HFF-Myc (cell line): ENCODE data around the gene CHDH.

Source experiments
- DNase-seq: peaks from one replicate; pipeline ENCODE4 v3.0.0-alpha.2; 2011; ENCODE audit warnings: low read depth; ENCODE audit errors: extremely low read depth
- H3K4me3 ChIP-seq: replicated peaks from 2 replicates; pipeline ENCODE4 v1.5.1; 2011; ENCODE audit warnings: low read depth, mild to moderate bottlenecking, control low read depth, low read length
- CTCF ChIP-seq: IDR thresholded peaks from 2 replicates; pipeline ENCODE4 v1.5.1; 2012; ENCODE audit warnings: mild to moderate bottlenecking, low read depth, low read length, control low read depth; ENCODE audit errors: missing control alignments

Gene CHDH

GRCh38 chr3:53849916-53850315 is 3.7 kb upstream of the CHDH start:
- no peak for TF ChIP-seq CTCF
- DNase-seq, result no peak

GRCh38 chr3:53846851-53847155 is 584 bp upstream of the CHDH start:
- DNase-seq, result no peak
- no peak overlapping the region; the same call in 1 of the 2 replicates for H3K4me3 ChIP-seq
- TF ChIP-seq CTCF, result no peak

More at GRCh38 chr3:53849916-53850315, 3.7 kb upstream of the CHDH start:
- H3K4me3 ChIP-seq, result no peak overlapping the region

DNA sequence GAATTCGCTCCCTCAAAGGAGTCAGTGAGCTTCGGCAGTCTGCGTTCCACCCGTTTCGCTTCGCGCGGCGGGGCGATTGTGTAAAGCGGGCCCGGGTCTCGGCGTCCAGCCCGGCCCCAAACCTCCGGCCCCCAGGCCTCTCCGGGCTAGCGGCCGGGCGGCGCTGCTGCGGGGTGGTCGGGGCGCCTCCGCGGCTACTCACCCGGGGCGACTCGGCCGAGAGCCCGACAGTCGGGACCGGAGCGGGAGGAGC is 412 bp downstream of the CHDH start:
- no peak for DNase-seq
- no peak for TF ChIP-seq CTCF
- peak overlapping the region; percentile 49 for H3K4me3 ChIP-seq

- peak overlapping the region; percentile 49 for H3K4me3 ChIP-seq
- no peak for DNase-seq
- peak; percentile 29 for TF ChIP-seq CTCF
These were observed 927 bp downstream of the CHDH start for GRCh38 chr3:53845103-53845880.

GRCh38 chr3:53844262-53845102 is 1.7 kb downstream of the CHDH start:
- DNase-seq, result no peak
- no peak for TF ChIP-seq CTCF
- no peak overlapping the region for H3K4me3 ChIP-seq

DNA sequence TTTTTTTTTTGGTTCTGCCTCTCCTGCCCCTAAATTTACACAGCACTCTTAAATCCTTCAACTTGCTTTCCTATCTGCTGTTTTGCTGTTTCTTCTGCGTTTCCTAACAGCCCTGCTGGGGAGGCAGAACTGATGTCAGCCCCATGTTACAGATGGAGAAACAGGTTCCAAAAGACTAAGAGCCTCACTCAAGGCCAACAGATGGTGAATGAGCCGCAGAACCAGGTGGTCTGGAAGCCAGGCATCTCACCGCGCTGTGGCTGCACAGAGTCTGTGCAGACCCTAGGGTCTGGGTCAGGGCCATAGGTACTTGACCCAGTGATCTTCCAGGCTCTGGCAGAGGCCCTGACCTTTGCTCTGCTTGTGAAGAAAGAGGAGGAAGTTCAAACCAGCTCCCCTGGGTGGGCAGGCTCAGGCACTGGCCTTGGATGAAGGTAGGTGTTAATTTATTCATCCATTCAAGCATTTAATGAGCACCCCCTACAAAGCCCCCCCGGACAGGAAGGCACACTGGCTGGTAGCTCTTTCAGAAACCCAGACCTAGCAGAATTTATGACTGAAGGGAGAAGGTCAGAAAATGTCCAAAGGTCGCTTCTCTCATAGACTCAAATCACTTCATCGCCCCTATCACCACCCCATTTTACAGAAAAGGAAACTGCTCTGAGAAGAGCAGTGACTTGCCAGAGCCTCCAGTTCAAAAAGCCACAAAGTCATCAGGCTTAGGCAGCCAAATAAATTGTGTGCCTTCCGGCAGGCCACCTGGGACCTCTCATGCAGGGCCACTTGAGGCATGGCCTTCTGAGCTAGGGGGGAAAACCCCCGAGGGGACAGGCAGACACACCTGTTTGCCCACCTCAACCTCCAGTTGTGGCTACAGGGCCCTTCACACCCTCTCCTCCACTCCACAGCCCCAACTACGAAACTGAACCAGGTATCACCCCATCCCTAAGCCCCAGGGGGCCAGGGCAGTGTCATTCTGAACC is 2.7 kb downstream of the CHDH start:
- no peak for TF ChIP-seq CTCF
- H3K4me3 ChIP-seq, result no peak overlapping the region

More for the DNA sequence above, 2.7 kb downstream of the CHDH start:
- DNase-seq, result no peak
